OCI-M2 (cell line): Measurements from ENCODE around the gene SLCO1B3.
"Not testable (repeated sequence)": the region's sequence is repeated elsewhere in the genome, so short reads cannot be mapped to it uniquely, and the experiment has no call there.

Source experiments
- DNase-seq: peaks from one replicate; lab custom pipeline; 2025; ENCODE audit not compliant: unreplicated experiment; lab: John Stamatoyannopoulos, UW

The SLCO1B3 gene

GRCh38 chr12:20810487-20810886, at the start of gene SLCO1B3:
Gene SLCO1B3, plus strand, starts transcription at chr12:20810705. Its CDS starts 5,034 bp downstream, at chr12:20815739.
- no peak for DNase-seq

- no peak for DNase-seq
Observed at GRCh38 chr12:20777420-20777819, 33.1 kb upstream of the SLCO1B3 start.

- no peak for DNase-seq
Observed at GRCh38 chr12:20778969-20779368, 31.5 kb upstream of the SLCO1B3 start.

- not testable (repeated sequence) for DNase-seq
Observed at GRCh38 chr12:20779971-20780370, 30.5 kb upstream of the SLCO1B3 start.

- not testable (repeated sequence) for DNase-seq
Observed at GRCh38 chr12:20783796-20784357, 26.6 kb upstream of the SLCO1B3 start.

GRCh38 chr12:20792971-20793370, 17.5 kb upstream of the SLCO1B3 start:
- DNase-seq = no peak

GRCh38 chr12:20798554-20798953, 12.0 kb upstream of the SLCO1B3 start:
- DNase-seq = no peak

- no peak for DNase-seq
Observed at GRCh38 chr12:20800160-20800559, 10.3 kb upstream of the SLCO1B3 start.

- no peak for DNase-seq
Observed at GRCh38 chr12:20801035-20801434, 9.5 kb upstream of the SLCO1B3 start.

GRCh38 chr12:20805921-20806320, 4.6 kb upstream of the SLCO1B3 start:
- DNase-seq = no peak

GRCh38 chr12:20807192-20808080, 3.1 kb upstream of the SLCO1B3 start:
- DNase-seq = no peak

GRCh38 chr12:20808521-20808920, 2.0 kb upstream of the SLCO1B3 start:
- DNase-seq = no peak

GRCh38 chr12:20815574-20815973, 5.1 kb downstream of the SLCO1B3 start:
- no peak for DNase-seq

GRCh38 chr12:20822415-20822814, 11.9 kb downstream of the SLCO1B3 start:
- DNase-seq = no peak

- DNase-seq = no peak
Observed at GRCh38 chr12:20822925-20823324, 12.4 kb downstream of the SLCO1B3 start.

GRCh38 chr12:20829919-20830318, 19.4 kb downstream of the SLCO1B3 start:
- DNase-seq = no peak

GRCh38 chr12:20830456-20830855, 20.0 kb downstream of the SLCO1B3 start:
- DNase-seq = no peak

GRCh38 chr12:20832911-20833310, 22.4 kb downstream of the SLCO1B3 start:
- DNase-seq = no peak

GRCh38 chr12:20852649-20853048, 42.1 kb downstream of the SLCO1B3 start:
- no peak for DNase-seq

GRCh38 chr12:20863056-20863455, 52.6 kb downstream of the SLCO1B3 start:
- no peak for DNase-seq

GRCh38 chr12:20865873-20866272, 55.4 kb downstream of the SLCO1B3 start:
- no peak for DNase-seq

- no peak for DNase-seq
Observed at GRCh38 chr12:20868277-20868676, 57.8 kb downstream of the SLCO1B3 start.
